ENCODE measurements around the gene ODC1.

The ODC1 gene

GRCh38 chr2:10440736-10441135 is 7.4 kb downstream of the ODC1 start:
- peaks cover 37% of the 10 kb centered on the region for H3K36me3 ChIP-seq (ENCODE audit: insufficient read depth, low read length)
- H2AFZ ChIP-seq (ENCODE audit: low read length, unreplicated experiment) = no peak overlapping the region
- H3K79me2 ChIP-seq (ENCODE audit: control insufficient read depth, insufficient read depth, low read length, unreplicated experiment) = peaks cover 13% of the 10 kb centered on the region
- peaks cover 9% of the 10 kb centered on the region for H3K4me1 ChIP-seq (ENCODE audit: control insufficient read depth, insufficient read depth, low read length, unreplicated experiment)
- H3K4me3 ChIP-seq (ENCODE audit: low read depth, low read length) = no peak overlapping the region
- H3K27me3 ChIP-seq (ENCODE audit: insufficient read depth, low read length) = no peaks in the 10 kb centered on the region
- H3K27ac ChIP-seq (ENCODE audit: low read depth, low read length) = no peak overlapping the region

DNA sequence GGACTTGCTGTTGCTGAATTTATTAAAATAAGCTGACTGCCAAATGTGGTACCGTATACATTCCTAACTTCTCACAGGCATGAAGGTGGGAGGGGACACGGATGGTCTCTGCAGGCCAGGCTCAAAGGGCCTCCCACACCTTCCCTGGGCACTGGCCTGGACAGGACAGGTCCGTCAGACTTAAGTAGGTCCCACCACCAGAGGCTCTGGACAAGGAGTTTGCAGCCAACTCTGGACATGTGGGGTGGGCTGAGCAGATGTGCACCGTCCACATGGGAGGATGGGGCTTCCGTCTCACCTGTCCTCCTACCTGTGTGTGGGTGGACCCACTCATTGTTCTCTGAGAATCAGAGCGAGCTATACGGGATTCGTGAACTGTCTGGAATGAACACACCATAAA is 8.2 kb downstream of the ODC1 start:
- Histone ChIP-seq H3K4me3 (ENCODE audit: low read depth, low read length) (no peak overlapping the region), H3K27me3 (ENCODE audit: insufficient read depth, low read length) (no peaks in the 10 kb centered on the region), H2AFZ (ENCODE audit: low read length, unreplicated experiment) (no peak overlapping the region), H3K4me1 (ENCODE audit: control insufficient read depth, insufficient read depth, low read length, unreplicated experiment) (peaks cover 4% of the 10 kb centered on the region), H3K36me3 (ENCODE audit: insufficient read depth, low read length) (peaks cover 35% of the 10 kb centered on the region), H3K79me2 (ENCODE audit: control insufficient read depth, insufficient read depth, low read length, unreplicated experiment) (peaks cover 6% of the 10 kb centered on the region), H3K27ac (ENCODE audit: low read depth, low read length) (no peak overlapping the region)

GRCh38 chr2:10439185-10439879 is 8.8 kb downstream of the ODC1 start:
- H3K4me3 ChIP-seq (ENCODE audit: low read depth, low read length) = no peak overlapping the region
- no peaks in the 10 kb centered on the region for H3K4me1 ChIP-seq (ENCODE audit: control insufficient read depth, insufficient read depth, low read length, unreplicated experiment)
- H3K27ac ChIP-seq (ENCODE audit: low read depth, low read length) = no peak overlapping the region
- peaks cover 29% of the 10 kb centered on the region for H3K36me3 ChIP-seq (ENCODE audit: insufficient read depth, low read length)
- H3K79me2 ChIP-seq (ENCODE audit: control insufficient read depth, insufficient read depth, low read length, unreplicated experiment) = no peaks in the 10 kb centered on the region
- H2AFZ ChIP-seq (ENCODE audit: low read length, unreplicated experiment) = no peak overlapping the region
- H3K27me3 ChIP-seq (ENCODE audit: insufficient read depth, low read length) = no peaks in the 10 kb centered on the region

DNA sequence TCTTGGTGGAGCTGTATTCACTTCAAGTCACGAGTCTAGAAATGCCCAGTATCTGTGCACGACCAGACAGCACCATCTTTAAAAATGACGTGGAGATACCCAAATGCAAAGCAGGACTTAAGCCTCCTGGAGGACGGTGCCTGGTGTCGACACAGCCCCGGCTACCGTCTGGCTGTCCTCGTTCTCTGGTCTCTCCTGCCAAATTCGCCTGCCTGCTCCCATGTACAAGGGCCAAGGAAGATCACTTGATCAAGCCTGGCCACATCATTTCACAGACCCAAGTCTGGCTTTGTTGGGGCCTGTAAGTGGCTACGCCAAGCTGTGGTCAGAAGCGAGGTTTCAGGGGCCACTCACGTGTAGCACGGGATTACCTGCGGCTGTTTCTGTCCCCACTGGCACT is 9.4 kb downstream of the ODC1 start:
- no peak overlapping the region for H2AFZ ChIP-seq (ENCODE audit: low read length, unreplicated experiment)
- peaks cover 24% of the 10 kb centered on the region for H3K36me3 ChIP-seq (ENCODE audit: insufficient read depth, low read length)
- no peaks in the 10 kb centered on the region for H3K4me1 ChIP-seq (ENCODE audit: control insufficient read depth, insufficient read depth, low read length, unreplicated experiment)
- no peak overlapping the region for H3K27ac ChIP-seq (ENCODE audit: low read depth, low read length)
- no peaks in the 10 kb centered on the region for H3K79me2 ChIP-seq (ENCODE audit: control insufficient read depth, insufficient read depth, low read length, unreplicated experiment)
- no peak overlapping the region for H3K4me3 ChIP-seq (ENCODE audit: low read depth, low read length)
- H3K27me3 ChIP-seq (ENCODE audit: insufficient read depth, low read length) = no peaks in the 10 kb centered on the region

DNA sequence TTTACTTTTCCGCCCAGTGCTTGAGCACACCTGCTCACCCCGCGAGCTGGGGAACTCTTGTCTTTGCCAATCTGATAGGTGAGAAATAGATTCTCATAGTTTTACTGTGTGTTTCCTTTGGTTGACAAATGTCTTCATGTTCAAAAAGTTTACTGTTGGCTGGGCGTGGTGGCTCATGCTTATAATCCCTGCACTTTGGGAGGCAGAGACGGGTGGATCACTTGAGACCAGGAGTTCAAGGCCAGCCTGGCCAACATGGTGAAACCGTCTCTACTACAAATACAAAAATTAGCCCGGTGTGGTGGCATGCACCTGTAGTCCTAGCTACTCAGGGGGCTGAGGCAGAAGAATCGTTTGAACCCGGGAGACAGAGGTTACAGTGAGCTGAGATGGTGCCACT is 10.3 kb downstream of the ODC1 start:
- H3K27ac ChIP-seq (ENCODE audit: low read depth, low read length) = no peak overlapping the region
- no peaks in the 10 kb centered on the region for H3K27me3 ChIP-seq (ENCODE audit: insufficient read depth, low read length)
- H3K79me2 ChIP-seq (ENCODE audit: control insufficient read depth, insufficient read depth, low read length, unreplicated experiment) = no peaks in the 10 kb centered on the region
- H3K36me3 ChIP-seq (ENCODE audit: insufficient read depth, low read length) = peaks cover 15% of the 10 kb centered on the region
- no peak overlapping the region for H2AFZ ChIP-seq (ENCODE audit: low read length, unreplicated experiment)
- H3K4me1 ChIP-seq (ENCODE audit: control insufficient read depth, insufficient read depth, low read length, unreplicated experiment) = no peaks in the 10 kb centered on the region
- no peak overlapping the region for H3K4me3 ChIP-seq (ENCODE audit: low read depth, low read length)

- peaks cover 4% of the 10 kb centered on the region for H3K4me1 ChIP-seq (ENCODE audit: control insufficient read depth, insufficient read depth, low read length, unreplicated experiment)
- no peak overlapping the region for H2AFZ ChIP-seq (ENCODE audit: low read length, unreplicated experiment)
- no peaks in the 10 kb centered on the region for H3K79me2 ChIP-seq (ENCODE audit: control insufficient read depth, insufficient read depth, low read length, unreplicated experiment)
- H3K27ac ChIP-seq (ENCODE audit: low read depth, low read length) = no peak overlapping the region
- no peaks in the 10 kb centered on the region for H3K27me3 ChIP-seq (ENCODE audit: insufficient read depth, low read length)
- peaks cover 5% of the 10 kb centered on the region for H3K36me3 ChIP-seq (ENCODE audit: insufficient read depth, low read length)
- no peak overlapping the region for H3K4me3 ChIP-seq (ENCODE audit: low read depth, low read length)
Measured at GRCh38 chr2:10436583-10437110, 11.5 kb downstream of the ODC1 start.

- Histone ChIP-seq H3K27me3 (ENCODE audit: insufficient read depth, low read length) (no peaks in the 10 kb centered on the region), H2AFZ (ENCODE audit: low read length, unreplicated experiment) (no peak overlapping the region), H3K4me1 (ENCODE audit: control insufficient read depth, insufficient read depth, low read length, unreplicated experiment) (peaks cover 4% of the 10 kb centered on the region), H3K79me2 (ENCODE audit: control insufficient read depth, insufficient read depth, low read length, unreplicated experiment) (no peaks in the 10 kb centered on the region), H3K27ac (ENCODE audit: low read depth, low read length) (no peak overlapping the region), H3K4me3 (ENCODE audit: low read depth, low read length) (no peak overlapping the region), H3K36me3 (ENCODE audit: insufficient read depth, low read length) (no peaks in the 10 kb centered on the region)
Measured at GRCh38 chr2:10435820-10436204, 12.3 kb downstream of the ODC1 start.

- H3K79me2 ChIP-seq (ENCODE audit: control insufficient read depth, insufficient read depth, low read length, unreplicated experiment) = no peaks in the 10 kb centered on the region
- no peak overlapping the region for H3K27ac ChIP-seq (ENCODE audit: low read depth, low read length)
- no peaks in the 10 kb centered on the region for H3K27me3 ChIP-seq (ENCODE audit: insufficient read depth, low read length)
- no peak overlapping the region for H2AFZ ChIP-seq (ENCODE audit: low read length, unreplicated experiment)
- peaks cover 4% of the 10 kb centered on the region for H3K4me1 ChIP-seq (ENCODE audit: control insufficient read depth, insufficient read depth, low read length, unreplicated experiment)
- H3K36me3 ChIP-seq (ENCODE audit: insufficient read depth, low read length) = no peaks in the 10 kb centered on the region
- H3K4me3 ChIP-seq (ENCODE audit: low read depth, low read length) = no peak overlapping the region
Measured at GRCh38 chr2:10434886-10435819, 13.0 kb downstream of the ODC1 start.

DNA sequence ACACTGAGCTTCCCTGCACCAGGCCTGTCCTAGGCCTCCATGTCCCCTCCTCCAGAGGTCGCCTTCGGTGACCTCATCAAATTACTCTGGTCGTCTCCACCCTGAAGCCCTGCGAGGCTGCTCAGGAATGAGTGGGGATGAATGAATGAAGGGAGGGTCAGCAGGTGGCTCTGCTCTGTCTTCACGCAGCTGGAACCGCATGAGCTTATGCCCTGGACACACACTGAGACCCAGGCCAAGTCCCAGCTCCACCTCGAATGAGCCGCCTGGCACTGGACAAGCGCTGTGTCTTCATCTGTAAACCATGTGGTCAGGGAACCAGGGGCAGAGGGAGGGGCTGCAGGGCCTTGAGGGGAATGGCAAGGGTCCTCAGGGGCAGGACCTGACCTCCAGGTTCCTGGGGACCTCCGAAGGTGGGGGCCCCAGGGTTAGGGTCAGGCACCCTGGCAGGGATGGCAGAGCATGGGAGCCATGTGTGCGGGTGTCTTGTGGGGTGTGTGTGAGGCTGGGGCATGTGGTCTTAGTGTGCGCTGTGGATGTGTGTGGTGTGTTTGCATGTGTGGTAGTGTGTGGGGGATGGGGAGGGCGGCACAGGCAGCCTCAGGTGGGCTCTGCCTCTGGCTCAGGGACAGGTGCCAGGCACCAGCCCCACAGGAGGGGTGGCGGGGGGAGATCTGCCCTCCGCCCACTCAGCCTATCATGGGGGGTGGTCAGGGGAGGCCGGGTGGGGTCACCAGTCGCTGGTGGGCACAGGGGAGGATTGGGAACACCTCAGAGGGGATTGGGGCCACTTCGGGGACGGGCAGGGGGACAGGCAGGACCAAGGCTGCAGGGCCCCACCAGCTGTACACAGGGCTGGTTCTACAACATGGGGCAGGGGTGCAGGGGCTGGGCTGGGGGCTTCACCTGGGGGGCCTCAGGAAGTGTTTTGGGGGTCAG is 13.9 kb downstream of the ODC1 start:
- H2AFZ ChIP-seq (ENCODE audit: low read length, unreplicated experiment) = no peak overlapping the region
- H3K79me2 ChIP-seq (ENCODE audit: control insufficient read depth, insufficient read depth, low read length, unreplicated experiment) = no peaks in the 10 kb centered on the region
- no peaks in the 10 kb centered on the region for H3K27me3 ChIP-seq (ENCODE audit: insufficient read depth, low read length)
- no peaks in the 10 kb centered on the region for H3K36me3 ChIP-seq (ENCODE audit: insufficient read depth, low read length)
- no peak overlapping the region for H3K4me3 ChIP-seq (ENCODE audit: low read depth, low read length)
- peaks cover 4% of the 10 kb centered on the region for H3K4me1 ChIP-seq (ENCODE audit: control insufficient read depth, insufficient read depth, low read length, unreplicated experiment)
- H3K27ac ChIP-seq (ENCODE audit: low read depth, low read length) = no peak overlapping the region

- no peak overlapping the region for H3K4me3 ChIP-seq (ENCODE audit: low read depth, low read length)
- H3K79me2 ChIP-seq (ENCODE audit: control insufficient read depth, insufficient read depth, low read length, unreplicated experiment) = no peaks in the 10 kb centered on the region
- no peak overlapping the region for H3K27ac ChIP-seq (ENCODE audit: low read depth, low read length)
- H2AFZ ChIP-seq (ENCODE audit: low read length, unreplicated experiment) = no peak overlapping the region
- peaks cover 9% of the 10 kb centered on the region for H3K4me1 ChIP-seq (ENCODE audit: control insufficient read depth, insufficient read depth, low read length, unreplicated experiment)
- no peaks in the 10 kb centered on the region for H3K36me3 ChIP-seq (ENCODE audit: insufficient read depth, low read length)
- no peaks in the 10 kb centered on the region for H3K27me3 ChIP-seq (ENCODE audit: insufficient read depth, low read length)
Measured at GRCh38 chr2:10433264-10433946, 14.7 kb downstream of the ODC1 start.

All from ACC112 (cell line).